K562 (cell line): ENCODE data around the gene PSMD4. TPM values are rescaled to one million over a fixed set of nuclear protein-coding genes. Genes with fewer than 3 reads are reported as not detected.

Experiments
- C11orf30 ChIP-seq: fragments of 450-650 bp; IDR thresholded peaks from 2 replicates; pipeline ENCODE4 v1.6.1; 2016; ENCODE audit warnings: low read depth, mild to moderate bottlenecking
- CBFA2T2 ChIP-seq: fragments of 450-650 bp; conservative IDR thresholded peaks from 2 replicates; pipeline ENCODE4 v1.6.1; 2017; ENCODE audit warnings: mild to moderate bottlenecking
- CBX3 ChIP-seq, 2 experiments: IDR thresholded peaks; 1 replicate in 1 of 2; 2 replicates in 1 of 2; pipeline ENCODE4 v1.6.1; 2012; ENCODE audit warnings: inconsistent platforms in 2 of 2, low read length in 2 of 2, borderline replicate concordance in 1 of 2, control low read depth in 1 of 2
- CREBBP ChIP-seq: IDR thresholded peaks from one replicate; pipeline ENCODE4 v1.6.1; 2012; ENCODE audit warnings: low read depth, mild to moderate bottlenecking, control low read depth, inconsistent platforms, low read length
- DPF2 ChIP-seq: fragments of 450-650 bp; IDR thresholded peaks from 2 replicates; pipeline ENCODE4 v1.6.1; 2016
- ETV6 ChIP-seq, 3 experiments: fragments of 150-350 bp in 1 of 3; sonication (generic) in 1 of 3; formaldehyde crosslinking in 1 of 3; IDR thresholded peaks; 2 replicates each; pipeline versions ENCODE4 v1.6.1 to v1.8.0; 2014 to 2022; ENCODE audit warnings: borderline replicate concordance in 2 of 3, low read depth in 2 of 3, antibody characterized with exemption in 1 of 3, low read length in 1 of 3, mild to moderate bottlenecking in 1 of 3, missing genetic modification reagents in 1 of 3
- GATAD2B ChIP-seq: fragments of 450-650 bp; IDR thresholded peaks from 2 replicates; pipeline ENCODE4 v1.6.1; 2017; ENCODE audit warnings: mild to moderate bottlenecking, borderline replicate concordance
- GTF2E2 ChIP-seq: fragments of 200-800 bp; sonication (Bioruptor generic); IDR thresholded peaks from 2 replicates; pipeline ENCODE4 v1.6.1; 2016; ENCODE audit warnings: missing genetic modification characterization, missing compliant biosample characterization
- HDAC3 ChIP-seq: fragments of 450-650 bp; IDR thresholded peaks from 2 replicates; pipeline ENCODE4 v1.6.1; 2018; ENCODE audit warnings: borderline replicate concordance, mild to moderate bottlenecking, moderate library complexity; ENCODE audit not compliant: partially characterized antibody
- HMGN3 ChIP-seq: IDR thresholded peaks from 2 replicates; pipeline ENCODE4 v1.6.1; 2011; ENCODE audit warnings: borderline replicate concordance, low read depth, mild to moderate bottlenecking, mixed read lengths, low read length; ENCODE audit not compliant: insufficient read length; ENCODE audit errors: extremely low read depth
- KDM1A ChIP-seq, 2 experiments: fragments of 450-650 bp; IDR thresholded peaks; 2 replicates each; pipeline ENCODE4 v1.6.1; 2016; ENCODE audit warnings: mild to moderate bottlenecking in 2 of 2
- MAFK ChIP-seq: IDR thresholded peaks from 2 replicates; pipeline ENCODE4 v1.6.1; 2011; ENCODE audit warnings: low read length, improper control_type of control experiment
- NCOA4 ChIP-seq: fragments of 450-650 bp; IDR thresholded peaks from 2 replicates; pipeline ENCODE4 v1.6.1; 2018; ENCODE audit warnings: mild to moderate bottlenecking; ENCODE audit not compliant: partially characterized antibody
- NCOR1 ChIP-seq: fragments of 450-650 bp; IDR thresholded peaks from 2 replicates; pipeline ENCODE4 v1.6.1; 2016; ENCODE audit warnings: mild to moderate bottlenecking, moderate library complexity
- NFIC ChIP-seq: fragments of 450-650 bp; IDR thresholded peaks from 2 replicates; pipeline ENCODE4 v1.6.1; 2017; ENCODE audit warnings: mild to moderate bottlenecking, inconsistent platforms
- NR2C2 ChIP-seq, 2 experiments: fragments of 200-800 bp in 1 of 2; sonication (Bioruptor generic) in 1 of 2; sonication (generic) in 1 of 2; formaldehyde crosslinking in 1 of 2; IDR thresholded peaks; 2 replicates each; pipeline versions ENCODE4 v1.6.1 to v1.8.0; 2016 to 2022; ENCODE audit warnings: mild to moderate bottlenecking in 1 of 2, missing compliant biosample characterization in 1 of 2, missing genetic modification characterization in 1 of 2, missing genetic modification reagents in 1 of 2
- POLR2H ChIP-seq: IDR thresholded peaks from 2 replicates; pipeline ENCODE4 v1.6.1; 2016; ENCODE audit warnings: missing genetic modification characterization, low read depth, mild to moderate bottlenecking, control low read depth, missing compliant biosample characterization, moderate library complexity
- RREB1 ChIP-seq: fragments of 250-450 bp; sonication (Bioruptor Pico); IDR thresholded peaks from 2 replicates; pipeline ENCODE4 v1.4.0; 2020
- SNIP1 ChIP-seq: fragments of 450-650 bp; IDR thresholded peaks from 2 replicates; pipeline ENCODE4 v1.7.1; 2017; ENCODE audit warnings: low read depth, mild to moderate bottlenecking
- TRIM24 ChIP-seq, 2 experiments: fragments of 450-650 bp; IDR thresholded peaks; 2 replicates each; pipeline ENCODE4 v1.6.1; 2016
- YBX1 ChIP-seq: fragments of 450-650 bp; IDR thresholded peaks from 2 replicates; pipeline ENCODE4 v1.7.1; 2016; ENCODE audit warnings: mild to moderate bottlenecking
- ZFX ChIP-seq: sonication (generic); formaldehyde crosslinking; IDR thresholded peaks from 2 replicates; pipeline ENCODE4 v1.8.0; 2022; ENCODE audit warnings: mild to moderate bottlenecking, missing genetic modification reagents, moderate library complexity
- ZNF696 ChIP-seq: fragments of 250-450 bp; sonication (Bioruptor Pico); conservative IDR thresholded peaks from 2 replicates; pipeline ENCODE4 v1.4.0; 2020; ENCODE audit warnings: mild to moderate bottlenecking, moderate library complexity
- polyA plus RNA-seq, 8 experiments: library from polyadenylated mRNA; depleted of rRNA in 4 of 8; stranded (reverse) in 5 of 8; unstranded in 3 of 8; fragments of >200 nt; fragmentation: Nextera tagmentation in 2 of 8; fragmentation: Illumina TruSeq in 1 of 8; extraction: Ambion mirVana in 2 of 8; extraction: Trizol in 1 of 8; gene quantifications; 2 replicates each; pipeline versions ENCODE4 v1.2.1 to v1.2.3, GENCODE V29; 2011 to 2014; ENCODE audit warnings: inconsistent platforms in 1 of 8, missing spikeins in 1 of 8
- total RNA-seq, 7 experiments: library from RNA; depleted of rRNA in 6 of 7; stranded (reverse); fragments of >200 nt in 6 of 7; fragmentation: Illumina TruSeq in 2 of 7; extraction: Trizol in 2 of 7; gene quantifications; 2 replicates each; pipeline versions ENCODE4 v1.2.1 to v1.2.3, GENCODE V29; 2011 to 2021; ENCODE audit warnings: low replicate concordance in 1 of 7

The PSMD4 gene
- total and polyA plus RNA-seq, 9 of the 15 experiments (the other 6 are each of a cell fraction or from before 2014, with no cell fraction given) = 194 to 353 (median 295) TPM

- no peak for TF ChIP-seq RREB1 (CRISPR knock-in tag)
- peak; percentile 81 for TF ChIP-seq NCOR1
- TF ChIP-seq CREBBP = no peak
- peak; percentile 49; the same call in 1 of the 2 replicates for TF ChIP-seq NR2C2 (CRISPR knock-in tag; IDR thresholded peaks at IDR 0.05)
- peak; percentile 84 for TF ChIP-seq NR2C2 (tag; IDR thresholded peaks at IDR 0.05)
- no peak for TF ChIP-seq HMGN3
- TF ChIP-seq NFIC = peak; percentile 31
- no peak for TF ChIP-seq SNIP1
- no peak for TF ChIP-seq ETV6 (IDR thresholded peaks at IDR 0.05; ENCODE audit: borderline replicate concordance in 1 of 2, low read depth in 2 of 2, low read length in 1 of 2)
- TF ChIP-seq ETV6 (CRISPR knock-in tag; IDR thresholded peaks at IDR 0.05; ENCODE audit: borderline replicate concordance) = no peak
- TF ChIP-seq ZNF696 (CRISPR knock-in tag) = no peak
- peak; percentile 98 for TF ChIP-seq DPF2
- peak; percentile 42; the same call in 1 of the 2 replicates for TF ChIP-seq CBFA2T2
- no peak for TF ChIP-seq GATAD2B
- no peak for TF ChIP-seq NCOA4
- TF ChIP-seq C11orf30 = peak; percentile 82
- 0 out of 2 replicates have a peak, but pooled peaks have one; percentile 16 for TF ChIP-seq GTF2E2 (tag)
- peak; percentile 78 for TF ChIP-seq MAFK
- no peak for TF ChIP-seq YBX1
- TF ChIP-seq CBX3 (IDR thresholded peaks at IDR 0.05; ENCODE audit: borderline replicate concordance in 1 of 2, low read length in 2 of 2) = peak in 1 of 2 experiments; percentile 80; a peak in 1 of 3 replicates
- peak; percentile 6 to 49; a peak in 2 of 4 replicates for TF ChIP-seq KDM1A (IDR thresholded peaks at IDR 0.05)
- peak; percentile 88 to 93 for TF ChIP-seq TRIM24 (IDR thresholded peaks at IDR 0.05)
- TF ChIP-seq POLR2H (tag) = peak; percentile 69
- peak; percentile 78 for TF ChIP-seq ZFX (CRISPR knock-in tag)
- TF ChIP-seq HDAC3 = peak; percentile 84
Measured at GRCh38 chr1:151311589-151312331, 57.2 kb downstream of the PSMD4 start (continued).
